HEK293 (cell line): Measurements from ENCODE around the gene MOCS2.

Experiments
- CTCF ChIA-PET: fragments of 350-600 bp; formaldehyde crosslinking; extraction: SDS; loops from one replicate; lab custom pipeline; 2021; ENCODE audit warnings: antibody characterized with exemption; lab: Yijun Ruan, JAX
- POLR2A ChIA-PET: fragments of 300-600 bp; formaldehyde crosslinking; extraction: SDS; loops from one replicate; lab custom pipeline; 2020; ENCODE audit warnings: antibody characterized with exemption, inconsistent platforms; lab: Yijun Ruan, JAX
- H3K27ac ChIP-seq: fragments of 200-500 bp; sonication (Bioruptor generic); 2 replicates; pipeline ENCODE4 v1.5.1; 2014; ENCODE audit warnings: low read depth, low read length, control low read depth, inconsistent platforms; ENCODE audit errors: extremely low read depth
- H3K36me3 ChIP-seq, 2 experiments: fragments of 200-500 bp in 1 of 2; sonication (Bioruptor generic) in 1 of 2; 1 replicate in 1 of 2; 2 replicates in 1 of 2; pipeline ENCODE4 v1.5.1; 2014 to 2017; ENCODE audit warnings: inconsistent platforms in 2 of 2, low read length in 2 of 2; ENCODE audit not compliant: control insufficient read depth in 2 of 2, insufficient read depth in 1 of 2
- H3K4me1 ChIP-seq: fragments of 200-500 bp; sonication (Bioruptor generic); 2 replicates; pipeline ENCODE4 v1.5.1; 2014; ENCODE audit warnings: mild to moderate bottlenecking, low read length, inconsistent platforms; ENCODE audit not compliant: control insufficient read depth, insufficient read depth
- H3K4me3 ChIP-seq: 2 replicates; pipeline ENCODE4 v1.5.1; 2011; ENCODE audit warnings: low read depth, mild to moderate bottlenecking, control low read depth, low read length, moderate library complexity
- H3K9me3 ChIP-seq: fragments of 200-500 bp; sonication (Bioruptor generic); 2 replicates; pipeline ENCODE4 v1.5.1; 2014; ENCODE audit warnings: low read depth, low read length, inconsistent platforms; ENCODE audit not compliant: control insufficient read depth, insufficient read depth
- CTCF ChIP-seq: fragments of 450-650 bp; formaldehyde crosslinking; IDR thresholded peaks from 2 replicates; pipeline ENCODE4 v1.5.1; 2016; ENCODE audit warnings: missing biosample characterization, missing genetic modification characterization
- GLIS1 ChIP-seq: fragments of 450-650 bp; formaldehyde crosslinking; IDR thresholded peaks from 2 replicates; pipeline ENCODE4 v1.5.1; 2016; ENCODE audit warnings: missing biosample characterization, missing genetic modification characterization
- KLF10 ChIP-seq: fragments of 450-650 bp; IDR thresholded peaks from 2 replicates; pipeline ENCODE4 v1.5.1; 2018; ENCODE audit warnings: missing biosample characterization, mild to moderate bottlenecking, missing genetic modification characterization
- SCRT1 ChIP-seq: fragments of 450-650 bp; formaldehyde crosslinking; IDR thresholded peaks from 2 replicates; pipeline ENCODE4 v1.5.1; 2016; ENCODE audit warnings: missing biosample characterization, missing genetic modification characterization, borderline replicate concordance
- SCRT2 ChIP-seq: fragments of 450-650 bp; formaldehyde crosslinking; IDR thresholded peaks from 2 replicates; pipeline ENCODE4 v1.5.1; 2016; ENCODE audit warnings: missing biosample characterization, missing genetic modification characterization
- TRIM28 ChIP-seq: IDR thresholded peaks from 2 replicates; pipeline ENCODE4 v1.6.1; 2011; ENCODE audit warnings: low read length, control low read depth, borderline replicate concordance
- WT1 ChIP-seq: fragments of 450-650 bp; formaldehyde crosslinking; IDR thresholded peaks from 2 replicates; pipeline ENCODE4 v1.5.1; 2016; ENCODE audit warnings: missing biosample characterization, missing genetic modification characterization
- YY2 ChIP-seq: fragments of 450-650 bp; formaldehyde crosslinking; IDR thresholded peaks from 2 replicates; pipeline ENCODE4 v1.5.1; 2016; ENCODE audit warnings: missing biosample characterization, missing genetic modification characterization
- ZBTB48 ChIP-seq: fragments of 450-650 bp; formaldehyde crosslinking; IDR thresholded peaks from 2 replicates; pipeline ENCODE4 v1.5.1; 2016; ENCODE audit warnings: missing biosample characterization, missing genetic modification characterization
- ZNF10 ChIP-seq: fragments of 450-650 bp; formaldehyde crosslinking; IDR thresholded peaks from 2 replicates; pipeline ENCODE4 v1.5.1; 2017; ENCODE audit warnings: missing biosample characterization, missing genetic modification characterization
- ZNF155 ChIP-seq: fragments of 450-650 bp; formaldehyde crosslinking; IDR thresholded peaks from 2 replicates; pipeline ENCODE4 v1.5.1; 2016; ENCODE audit warnings: missing biosample characterization, missing genetic modification characterization
- ZNF292 ChIP-seq: fragments of 450-650 bp; formaldehyde crosslinking; IDR thresholded peaks from 2 replicates; pipeline ENCODE4 v1.5.1; 2016; ENCODE audit warnings: low read depth, missing biosample characterization, missing genetic modification characterization, borderline replicate concordance
- ZNF324 ChIP-seq: fragments of 450-650 bp; formaldehyde crosslinking; IDR thresholded peaks from 2 replicates; pipeline ENCODE4 v1.5.1; 2016; ENCODE audit warnings: missing biosample characterization, missing genetic modification characterization
- ZNF404 ChIP-seq: fragments of 450-650 bp; formaldehyde crosslinking; IDR thresholded peaks from 2 replicates; pipeline ENCODE4 v1.5.1; 2017; ENCODE audit warnings: missing biosample characterization, missing genetic modification characterization
- ZNF473 ChIP-seq: fragments of 450-650 bp; formaldehyde crosslinking; IDR thresholded peaks from 2 replicates; pipeline ENCODE4 v1.5.1; 2017; ENCODE audit warnings: missing biosample characterization, missing genetic modification characterization
- ZNF621 ChIP-seq: fragments of 450-650 bp; formaldehyde crosslinking; IDR thresholded peaks from 2 replicates; pipeline ENCODE4 v1.5.1; 2017; ENCODE audit warnings: missing biosample characterization, missing genetic modification characterization
- ZNF624 ChIP-seq: fragments of 450-650 bp; formaldehyde crosslinking; IDR thresholded peaks from 2 replicates; pipeline ENCODE4 v1.5.1; 2017; ENCODE audit warnings: missing biosample characterization, missing genetic modification characterization
- ZNF645 ChIP-seq: fragments of 450-650 bp; formaldehyde crosslinking; IDR thresholded peaks from 2 replicates; pipeline ENCODE4; 2016; ENCODE audit warnings: missing biosample characterization, missing genetic modification characterization
- ZNF660 ChIP-seq: fragments of 450-650 bp; IDR thresholded peaks from 2 replicates; pipeline ENCODE4 v1.5.1; 2018; ENCODE audit warnings: missing biosample characterization, mild to moderate bottlenecking, missing genetic modification characterization
- ZNF791 ChIP-seq: fragments of 450-650 bp; formaldehyde crosslinking; IDR thresholded peaks from 2 replicates; pipeline ENCODE4 v1.5.1; 2016; ENCODE audit warnings: missing biosample characterization, missing genetic modification characterization
- ZNF792 ChIP-seq: fragments of 450-650 bp; formaldehyde crosslinking; IDR thresholded peaks from 2 replicates; pipeline ENCODE4 v1.5.1; 2016; ENCODE audit warnings: missing biosample characterization, missing genetic modification characterization
- ZNF830 ChIP-seq: fragments of 450-650 bp; IDR thresholded peaks from 2 replicates; pipeline ENCODE4 v1.5.0; 2018; ENCODE audit warnings: missing biosample characterization, missing genetic modification characterization, low read depth, mild to moderate bottlenecking, moderate library complexity

MOCS2 gene

GRCh38 chr5:53118879-53119278 lies 9.3 kb upstream of the MOCS2 start (continued):
- TF ChIP-seq ZNF660 (tag by site-specific recombination), result no peak

GRCh38 chr5:53116597-53116996 lies 7.0 kb upstream of the MOCS2 start:
- Histone ChIP-seq H3K9me3 (no peaks in the 10 kb centered on the region), H3K4me1 (no peaks in the 10 kb centered on the region), H3K36me3 (peaks cover 0 to 4% of the 10 kb centered on the region in 2 experiments; a peak in 1 of 3 replicates), H3K27ac (no peak overlapping the region), H3K4me3 (no peak overlapping the region)
- ChIA-PET CTCF (interaction anchor here (0.8 to 2.1 kb wide), 2 partner anchors 61 to 168 kb away, joined by 4 to 14 read pairs; no protein-coding TSS in a partner anchor), POLR2A (no interaction called here)
- no peak for TF ChIP-seq ZNF791
- TF ChIP-seq ZNF473 (tag by site-specific recombination), result no peak
- no peak for TF ChIP-seq YY2 (tag by site-specific recombination)
- TF ChIP-seq ZNF155 (tag by site-specific recombination), result no peak
- no peak for TF ChIP-seq ZNF645

- TF ChIP-seq TRIM28, result no peak
- TF ChIP-seq CTCF, result no peak
- no peak for TF ChIP-seq GLIS1 (tag by site-specific recombination)
- no peak for TF ChIP-seq ZNF621
- no peak for TF ChIP-seq ZNF292 (tag by site-specific recombination)
- TF ChIP-seq ZNF830 (tag by site-specific recombination), result no peak
- no peak for TF ChIP-seq SCRT2 (tag by site-specific recombination)
- no peak for TF ChIP-seq ZNF10
- TF ChIP-seq ZBTB48, result no peak
- no peak for TF ChIP-seq ZNF624 (tag by site-specific recombination)
- TF ChIP-seq ZNF324, result no peak
- no peak for TF ChIP-seq SCRT1 (tag by site-specific recombination)
- TF ChIP-seq ZNF792 (tag by site-specific recombination), result no peak
- no peak for TF ChIP-seq WT1 (tag by site-specific recombination)
- no peak for TF ChIP-seq KLF10
- TF ChIP-seq ZNF404, result no peak
- POLR2A ChIA-PET, result no interaction called here
Observed at GRCh38 chr5:53114988-53115387, 5.4 kb upstream of the MOCS2 start.

More at GRCh38 chr5:53114988-53115387, 5.4 kb upstream of the MOCS2 start:
- Histone ChIP-seq H3K9me3 (no peaks in the 10 kb centered on the region), H3K4me1 (0 out of 2 replicates have a peak, but pooled peaks cover 4% of the 10 kb centered on the region), H3K36me3 (peaks cover 0 to 4% of the 10 kb centered on the region in 2 experiments; a peak in 1 of 3 replicates), H3K4me3 (no peak overlapping the region), H3K27ac (no peak overlapping the region)
- CTCF ChIA-PET, result interaction anchor here (0.7 to 2.1 kb wide), 6 partner anchors 17 to 254 kb away, joined by 3 to 14 read pairs (median 4); no protein-coding TSS in a partner anchor
